B cell (primary cell): ENCODE data around the gene BCL11A. TPM values are rescaled to one million over a fixed set of nuclear protein-coding genes. Genes with fewer than 3 reads are reported as not detected.
"Not testable (repeated sequence)": the region's sequence is repeated elsewhere in the genome, so short reads cannot be mapped to it uniquely, and the experiment has no call there.

Source experiments
- ATAC-seq: fragments of 200-7000 bp; cut with Tn5 transposase; one replicate; pipeline ENCODE4 v1.10.0; 2021; ENCODE audit warnings: low read depth, mild to moderate bottlenecking, moderate number of reproducible peaks, moderate library complexity
- CTCF ChIA-PET: fragments of 350-600 bp; sonication (Branson Sonifier 250); formaldehyde crosslinking; loops from one replicate; lab custom pipeline; 2021; ENCODE audit warnings: antibody characterized with exemption, inconsistent platforms; lab: Charles Lee
- POLR2A ChIA-PET: fragments of 350-600 bp; sonication (Branson Sonifier 250); formaldehyde crosslinking; loops from one replicate; lab custom pipeline; 2021; ENCODE audit warnings: antibody characterized with exemption; lab: Charles Lee
- DNase-seq: peaks from one replicate; pipeline ENCODE4 v3.0.0; 2013
- H2AFZ ChIP-seq: 2 replicates; pipeline ENCODE4 v1.6.1; 2012; ENCODE audit warnings: mild to moderate bottlenecking, low read depth, low read length; ENCODE audit not compliant: insufficient read depth, poor library complexity, severe bottlenecking
- H3K27ac ChIP-seq, 2 donors: 1 replicate in 1 of 2; 2 replicates in 1 of 2; pipeline ENCODE4 v1.5.1; 2012 to 2013; ENCODE audit warnings: low read length in 2 of 2, mild to moderate bottlenecking in 2 of 2, moderate library complexity in 1 of 2
- H3K27me3 ChIP-seq, 4 experiments: fragments of 200-600 bp in 1 of 4; sonication (generic) in 1 of 4; replicated peaks in 1 of 4; 1 replicate in 2 of 4; 2 replicates in 2 of 4; pipeline versions ENCODE4 v1.6.1 to v1.7.0; 2013 to 2016; ENCODE audit warnings: low read length in 3 of 4, mild to moderate bottlenecking in 2 of 4, mixed read lengths in 1 of 4, moderate library complexity in 1 of 4; ENCODE audit not compliant: insufficient read depth in 4 of 4, control insufficient read depth in 3 of 4; ENCODE audit errors: control extremely low read depth in 1 of 4
- H3K36me3 ChIP-seq, 2 experiments: replicated peaks in 1 of 2; 1 replicate in 1 of 2; 2 replicates in 1 of 2; pipeline versions ENCODE4 v1.6.1 to v1.7.1; 2013; ENCODE audit warnings: low read length in 1 of 2; ENCODE audit not compliant: insufficient read depth in 2 of 2, control insufficient read depth in 1 of 2; ENCODE audit errors: control extremely low read depth in 1 of 2, extremely low read depth in 1 of 2
- H3K4me1 ChIP-seq, 2 donors: fragments of 200-600 bp in 1 of 2; sonication (generic) in 1 of 2; 1 replicate in 1 of 2; 2 replicates in 1 of 2; pipeline versions ENCODE4 v1.5.1 to v1.6.1; 2013 to 2017; ENCODE audit warnings: low read length in 2 of 2; ENCODE audit not compliant: control insufficient read depth in 2 of 2, insufficient read depth in 2 of 2
- H3K4me2 ChIP-seq: replicated peaks from 2 replicates; pipeline ENCODE3; 2012; ENCODE audit warnings: mild to moderate bottlenecking, low read depth, low read length; ENCODE audit not compliant: poor library complexity, severe bottlenecking
- H3K4me3 ChIP-seq, 5 experiments: fragments of 200-600 bp in 1 of 5; sonication (generic) in 1 of 5; 1 replicate in 3 of 5; 2 replicates in 2 of 5; pipeline versions ENCODE4 v1.5.1 to v1.7.0; 2011 to 2016; ENCODE audit warnings: low read length in 4 of 5, mild to moderate bottlenecking in 4 of 5, low read depth in 2 of 5, control low read depth in 1 of 5, moderate library complexity in 1 of 5; ENCODE audit not compliant: insufficient read depth in 1 of 5; ENCODE audit errors: control extremely low read depth in 1 of 5, extremely low read depth in 1 of 5
- H3K79me2 ChIP-seq: fragments of 200-600 bp; sonication (generic); one replicate; pipeline ENCODE4 v1.6.0; 2016; ENCODE audit warnings: low read length; ENCODE audit not compliant: control insufficient read depth, insufficient read depth
- H3K9ac ChIP-seq: fragments of 200-600 bp; sonication (generic); 2 replicates; pipeline ENCODE4 v1.6.1; 2017; ENCODE audit warnings: mild to moderate bottlenecking, low read length, moderate library complexity
- H3K9me3 ChIP-seq, 3 donors: one replicate each; pipeline versions ENCODE4 v1.6.1 to v1.7.1; 2013; ENCODE audit warnings: low read length in 2 of 3; ENCODE audit not compliant: control insufficient read depth in 2 of 3, insufficient read depth in 1 of 3; ENCODE audit errors: control extremely low read depth in 1 of 3
- H4K20me1 ChIP-seq: 2 replicates; pipeline ENCODE4 v1.6.0; 2012; ENCODE audit warnings: mild to moderate bottlenecking, low read length; ENCODE audit not compliant: insufficient read depth, control insufficient read depth, poor library complexity, severe bottlenecking
- H3K27ac Mint-ChIP-seq: one replicate; pipeline ENCODE4 v1.8.0; 2021; ENCODE audit warnings: mixed read lengths
- H3K27me3 Mint-ChIP-seq: one replicate; pipeline ENCODE4 v1.8.0; 2021; ENCODE audit warnings: mixed read lengths
- H3K4me1 Mint-ChIP-seq: one replicate; pipeline ENCODE4 v1.8.0; 2021; ENCODE audit warnings: mixed read lengths
- H3K4me3 Mint-ChIP-seq: one replicate; pipeline ENCODE4 v1.8.0; 2021; ENCODE audit warnings: mixed read lengths
- H3K9me3 Mint-ChIP-seq: one replicate; pipeline ENCODE4 v1.8.0; 2022; ENCODE audit warnings: mixed read lengths; ENCODE audit not compliant: insufficient read depth
- EZH2 ChIP-seq: IDR thresholded peaks from 2 replicates; pipeline ENCODE4 v1.6.1; 2012; ENCODE audit warnings: borderline replicate concordance, low read depth, mild to moderate bottlenecking, moderate library complexity, low read length; ENCODE audit not compliant: insufficient read depth, poor library complexity, severe bottlenecking
- WGBS: methylation state at CpG from one replicate; pipeline ENCODE4 v1.1.5; 2013; ENCODE audit warnings: missing lambda C conversion rate; ENCODE audit not compliant: insufficient coverage; 5-methylcytosine and 5-hydroxymethylcytosine counted together
- intact Hi-C: fragments of 100-400 bp; cut with micrococcal nuclease; formaldehyde crosslinking; loops from one replicate; pipeline ENCODE4 v1.10.0; 2022
- polyA plus RNA-seq: library from polyadenylated mRNA; depleted of rRNA; stranded (reverse); fragments of >200 nt; gene quantifications from 2 replicates; pipeline ENCODE4 v1.2.3, GENCODE V29; 2012
- total RNA-seq, 2 donors: library from RNA; stranded (reverse); fragments of 120-200 nt in 1 of 2; gene quantifications; 1 replicate in 1 of 2; 2 replicates in 1 of 2; pipeline versions ENCODE4 v1.2.3 to v1.2.4, GENCODE V29; 2013 to 2022
- TF ChIP-seq, protein P1 (sequence below): fragments of 200-600 bp; IDR thresholded peaks from one replicate; pipeline ENCODE4 v1.8.0; 2022; ENCODE audit warnings: antibody characterized with exemption, mild to moderate bottlenecking

The BCL11A gene
- total and polyA plus RNA-seq, 2 donors (not counting 1 experiment from before 2014, with no cell fraction given), result 81.8 to 383 TPM

DNA sequence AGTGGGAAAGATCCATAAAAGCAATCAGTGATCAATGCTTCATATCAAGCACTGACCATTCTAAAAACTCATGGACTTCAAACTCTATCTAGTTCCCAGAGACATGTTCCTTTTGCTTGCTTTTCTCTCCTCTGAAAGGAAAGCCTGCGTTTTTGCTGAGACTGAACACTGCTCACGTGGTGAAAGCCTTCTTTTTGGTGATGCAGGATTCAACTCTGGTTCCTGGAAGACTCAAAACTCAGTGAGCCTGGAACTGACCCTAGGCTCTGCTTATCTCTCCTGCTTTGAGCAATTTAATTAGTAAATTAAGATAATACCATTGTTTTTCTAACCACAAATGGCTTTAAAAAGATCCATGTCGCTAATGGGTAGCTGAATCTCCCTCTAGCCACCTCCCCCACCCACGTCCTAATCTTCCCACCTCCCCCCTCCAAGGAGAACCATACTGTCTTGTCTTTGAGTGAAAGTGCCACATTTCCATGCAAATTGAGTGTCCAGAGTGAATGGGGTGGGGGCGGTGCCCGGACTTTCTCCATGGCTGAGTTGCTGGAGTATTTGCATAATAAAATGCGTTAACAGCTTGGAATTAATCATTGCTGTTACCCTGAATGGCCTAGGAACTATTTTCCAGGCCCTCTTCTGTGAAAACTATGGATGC, 130.5 kb downstream of the BCL11A start:
- Histone ChIP-seq H3K36me3 (no peaks in the 10 kb centered on the region), H3K27me3 (no peaks in the 10 kb centered on the region), H3K9ac (no peak overlapping the region), H3K4me1 (peaks cover 0 to 3% of the 10 kb centered on the region in 2 donors), H3K79me2 (peaks cover 12% of the 10 kb centered on the region), H3K27ac (no peak overlapping the region), H3K9me3 (peaks cover 0 to 5% (median 0%) of the 10 kb centered on the region in 3 donors), H3K4me3 (no peak overlapping the region), H2AFZ (no peak overlapping the region), H3K4me2 (no peak overlapping the region), H4K20me1 (no peaks in the 10 kb centered on the region)
- no peak for ATAC-seq
- WGBS, result 96% methylated on average over 4 of the region's 7 CpGs
- Mint-ChIP-seq H3K27me3 (no peaks in the 10 kb centered on the region), H3K4me3 (no peak overlapping the region), H3K4me1 (peaks cover 3% of the 10 kb centered on the region), H3K9me3 (no peaks in the 10 kb centered on the region), H3K27ac (no peak overlapping the region)
- DNase-seq, result no peak
- CTCF ChIA-PET, result no interaction called here
- POLR2A ChIA-PET, result no interaction called here
- TF ChIP-seq EZH2, result no peak
- TF ChIP-seq, protein P1, sequence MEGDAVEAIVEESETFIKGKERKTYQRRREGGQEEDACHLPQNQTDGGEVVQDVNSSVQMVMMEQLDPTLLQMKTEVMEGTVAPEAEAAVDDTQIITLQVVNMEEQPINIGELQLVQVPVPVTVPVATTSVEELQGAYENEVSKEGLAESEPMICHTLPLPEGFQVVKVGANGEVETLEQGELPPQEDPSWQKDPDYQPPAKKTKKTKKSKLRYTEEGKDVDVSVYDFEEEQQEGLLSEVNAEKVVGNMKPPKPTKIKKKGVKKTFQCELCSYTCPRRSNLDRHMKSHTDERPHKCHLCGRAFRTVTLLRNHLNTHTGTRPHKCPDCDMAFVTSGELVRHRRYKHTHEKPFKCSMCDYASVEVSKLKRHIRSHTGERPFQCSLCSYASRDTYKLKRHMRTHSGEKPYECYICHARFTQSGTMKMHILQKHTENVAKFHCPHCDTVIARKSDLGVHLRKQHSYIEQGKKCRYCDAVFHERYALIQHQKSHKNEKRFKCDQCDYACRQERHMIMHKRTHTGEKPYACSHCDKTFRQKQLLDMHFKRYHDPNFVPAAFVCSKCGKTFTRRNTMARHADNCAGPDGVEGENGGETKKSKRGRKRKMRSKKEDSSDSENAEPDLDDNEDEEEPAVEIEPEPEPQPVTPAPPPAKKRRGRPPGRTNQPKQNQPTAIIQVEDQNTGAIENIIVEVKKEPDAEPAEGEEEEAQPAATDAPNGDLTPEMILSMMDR, result no peak
- intact Hi-C loops, result no loop called here

DNA sequence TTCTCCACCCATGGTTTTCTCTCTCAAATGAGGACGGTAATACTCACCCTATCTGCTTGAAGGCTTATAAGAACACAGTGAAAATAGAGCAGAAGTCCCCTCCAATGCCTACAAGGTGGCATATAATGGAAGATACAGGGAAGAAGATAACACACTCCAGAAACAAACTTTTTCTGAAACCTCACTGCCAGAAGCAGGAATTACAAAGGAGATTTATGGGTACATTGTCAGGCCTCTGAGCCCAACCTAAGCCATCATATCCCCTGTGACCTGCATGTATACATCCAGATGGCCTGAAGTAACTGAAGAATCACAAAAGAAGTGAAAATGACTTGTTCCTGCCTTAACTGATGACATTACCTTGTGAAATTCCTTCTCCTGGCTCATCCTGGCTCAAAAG, 136.2 kb downstream of the BCL11A start:
- H4K20me1 ChIP-seq, H3K4me3 ChIP-seq, POLR2A ChIA-PET, DNase-seq, H3K9ac ChIP-seq, H3K27me3 Mint-ChIP-seq, H3K36me3 ChIP-seq, H3K9me3 Mint-ChIP-seq, H3K27me3 ChIP-seq, H3K79me2 ChIP-seq, intact Hi-C loops, H3K4me3 Mint-ChIP-seq, ATAC-seq, H3K9me3 ChIP-seq: not testable (repeated sequence)
- Mint-ChIP-seq H3K4me1 (peaks cover 54% of the 10 kb centered on the region), H3K27ac (peak overlapping the region; percentile 81)
- Histone ChIP-seq H3K27ac (peak overlapping the region in 1 of 2 donors; percentile 32), H2AFZ (peak overlapping the region; percentile 14), H3K4me1 (peaks cover 42 to 45% of the 10 kb centered on the region in 2 donors), H3K4me2 (peak overlapping the region; percentile 6)
- WGBS, result no CpG with 5 or more reads among the region's 1 CpG
- CTCF ChIA-PET, result interaction anchor here (0.6 to 0.7 kb wide), 2 partner anchors 12 to 40 kb away, joined by 3 read pairs; no protein-coding TSS in a partner anchor
